K562 (cell line): Measurements from ENCODE around the gene POGLUT2. TPM values are rescaled to one million over a fixed set of nuclear protein-coding genes. Genes with fewer than 3 reads are reported as not detected.

Source experiments
- polyA plus RNA-seq, 8 experiments: library from polyadenylated mRNA; depleted of rRNA in 4 of 8; stranded (reverse) in 5 of 8; unstranded in 3 of 8; fragments of >200 nt; fragmentation: Nextera tagmentation in 2 of 8; fragmentation: Illumina TruSeq in 1 of 8; extraction: Ambion mirVana in 2 of 8; extraction: Trizol in 1 of 8; gene quantifications; 2 replicates each; pipeline versions ENCODE4 v1.2.1 to v1.2.3, GENCODE V29; 2011 to 2014; ENCODE audit warnings: inconsistent platforms in 1 of 8, missing spikeins in 1 of 8
- total RNA-seq, 7 experiments: library from RNA; depleted of rRNA in 6 of 7; stranded (reverse); fragments of >200 nt in 6 of 7; fragmentation: Illumina TruSeq in 2 of 7; extraction: Trizol in 2 of 7; gene quantifications; 2 replicates each; pipeline versions ENCODE4 v1.2.1 to v1.2.3, GENCODE V29; 2011 to 2021; ENCODE audit warnings: low replicate concordance in 1 of 7

The POGLUT2 gene
- total and polyA plus RNA-seq, 9 of the 15 experiments (the other 6 are each of a cell fraction or from before 2014, with no cell fraction given): 3.8 to 11.8 (median 10.8) TPM

Other genes starting within 250 kb of the POGLUT2 start
- 42.3 and 47.5 TPM in 2 replicates for gene TPP2, start 202.0 kb downstream of the POGLUT2 start, total RNA-seq (2014; rRNA removed)
- 83.8 and 88.3 TPM in 2 replicates for gene TPP2, start 202.0 kb downstream of the POGLUT2 start, total RNA-seq (2014; rRNA removed; fragmentation: Illumina TruSeq; extraction: Trizol)
- gene TPP2, start 202.0 kb downstream of the POGLUT2 start, total RNA-seq (2015; rRNA removed; fragmentation: Illumina TruSeq; extraction: Trizol): 72.2 and 74.3 TPM in 2 replicates
- gene TPP2, start 202.0 kb downstream of the POGLUT2 start, total RNA-seq (2021): 55.1 and 55.9 TPM in 2 replicates
- gene TPP2, start 202.0 kb downstream of the POGLUT2 start, polyA plus RNA-seq (2011; rRNA removed): 41.6 and 51.1 TPM in 2 replicates
- 67.7 and 87.7 TPM in 2 replicates for gene TPP2, start 202.0 kb downstream of the POGLUT2 start, polyA plus RNA-seq (2014; fragmentation: Illumina TruSeq; extraction: Trizol)
- 10 to 100 TPM; 18.8 to 25.8 TPM for gene TPP2, start 202.0 kb downstream of the POGLUT2 start, polyA plus RNA-seq (2014; fragmentation: Nextera tagmentation; extraction: Ambion mirVana)
- gene TPP2, start 202.0 kb downstream of the POGLUT2 start, polyA plus RNA-seq (2014; rRNA removed): 57.7 and 73.0 TPM in 2 replicates
- not detected in 2 replicates for gene METTL21C, start 103.9 kb downstream of the POGLUT2 start, total RNA-seq (2014; rRNA removed)
- not detected in 2 replicates for gene METTL21C, start 103.9 kb downstream of the POGLUT2 start, total RNA-seq (2014; rRNA removed; fragmentation: Illumina TruSeq; extraction: Trizol)
- gene METTL21C, start 103.9 kb downstream of the POGLUT2 start, total RNA-seq (2015; rRNA removed; fragmentation: Illumina TruSeq; extraction: Trizol): not detected in 2 replicates
- not detected in 2 replicates for gene METTL21C, start 103.9 kb downstream of the POGLUT2 start, total RNA-seq (2021)
- gene METTL21C, start 103.9 kb downstream of the POGLUT2 start, polyA plus RNA-seq (2011; rRNA removed): not detected in 2 replicates
- gene METTL21C, start 103.9 kb downstream of the POGLUT2 start, polyA plus RNA-seq (2014; fragmentation: Illumina TruSeq; extraction: Trizol): not detected in 2 replicates
- gene METTL21C, start 103.9 kb downstream of the POGLUT2 start, polyA plus RNA-seq (2014; fragmentation: Nextera tagmentation; extraction: Ambion mirVana): not detected
- not detected in 2 replicates for gene METTL21C, start 103.9 kb downstream of the POGLUT2 start, polyA plus RNA-seq (2014; rRNA removed)
- gene TEX30, start 25.2 kb downstream of the POGLUT2 start, total RNA-seq (2014; rRNA removed): 21.7 and 24.1 TPM in 2 replicates
- 40.9 and 42.0 TPM in 2 replicates for gene TEX30, start 25.2 kb downstream of the POGLUT2 start, total RNA-seq (2014; rRNA removed; fragmentation: Illumina TruSeq; extraction: Trizol)
- 29.6 and 37.0 TPM in 2 replicates for gene TEX30, start 25.2 kb downstream of the POGLUT2 start, total RNA-seq (2015; rRNA removed; fragmentation: Illumina TruSeq; extraction: Trizol)
- gene TEX30, start 25.2 kb downstream of the POGLUT2 start, total RNA-seq (2021): 25.8 and 26.4 TPM in 2 replicates
- gene TEX30, start 25.2 kb downstream of the POGLUT2 start, polyA plus RNA-seq (2011; rRNA removed): 26.7 and 37.3 TPM in 2 replicates
- 30.2 TPM in 2 replicates for gene TEX30, start 25.2 kb downstream of the POGLUT2 start, polyA plus RNA-seq (2014; fragmentation: Illumina TruSeq; extraction: Trizol)
- gene TEX30, start 25.2 kb downstream of the POGLUT2 start, polyA plus RNA-seq (2014; fragmentation: Nextera tagmentation; extraction: Ambion mirVana): 100 to 1,000 TPM; 109 to 143 TPM
- 39.5 and 40.6 TPM in 2 replicates for gene TEX30, start 25.2 kb downstream of the POGLUT2 start, polyA plus RNA-seq (2014; rRNA removed)
- gene BIVM, start 143 bp upstream of the POGLUT2 start, total RNA-seq (2014; rRNA removed): 11.1 and 18.2 TPM in 2 replicates
- gene BIVM, start 143 bp upstream of the POGLUT2 start, total RNA-seq (2014; rRNA removed; fragmentation: Illumina TruSeq; extraction: Trizol): 18.3 and 22.5 TPM in 2 replicates
- gene BIVM, start 143 bp upstream of the POGLUT2 start, total RNA-seq (2015; rRNA removed; fragmentation: Illumina TruSeq; extraction: Trizol): 14.2 and 16.8 TPM in 2 replicates
- 15.9 and 17.1 TPM in 2 replicates for gene BIVM, start 143 bp upstream of the POGLUT2 start, total RNA-seq (2021)
- gene BIVM, start 143 bp upstream of the POGLUT2 start, polyA plus RNA-seq (2011; rRNA removed): 16.9 and 23.1 TPM in 2 replicates
- gene BIVM, start 143 bp upstream of the POGLUT2 start, polyA plus RNA-seq (2014; fragmentation: Illumina TruSeq; extraction: Trizol): 12.7 and 14.8 TPM in 2 replicates
- gene BIVM, start 143 bp upstream of the POGLUT2 start, polyA plus RNA-seq (2014; fragmentation: Nextera tagmentation; extraction: Ambion mirVana): 1 to 10 TPM; 3.6 to 4.1 TPM
- 19.5 and 25.5 TPM in 2 replicates for gene BIVM, start 143 bp upstream of the POGLUT2 start, polyA plus RNA-seq (2014; rRNA removed)
- 29.3 and 33.9 TPM in 2 replicates for gene ERCC5, start 47.1 kb upstream of the POGLUT2 start, total RNA-seq (2014; rRNA removed)
- gene ERCC5, start 47.1 kb upstream of the POGLUT2 start, total RNA-seq (2014; rRNA removed; fragmentation: Illumina TruSeq; extraction: Trizol): 36.0 and 44.9 TPM in 2 replicates
- gene ERCC5, start 47.1 kb upstream of the POGLUT2 start, total RNA-seq (2015; rRNA removed; fragmentation: Illumina TruSeq; extraction: Trizol): 37.6 and 43.1 TPM in 2 replicates
- gene ERCC5, start 47.1 kb upstream of the POGLUT2 start, total RNA-seq (2021): 24.4 and 25.5 TPM in 2 replicates
- gene ERCC5, start 47.1 kb upstream of the POGLUT2 start, polyA plus RNA-seq (2011; rRNA removed): 16.6 and 17.6 TPM in 2 replicates
- gene ERCC5, start 47.1 kb upstream of the POGLUT2 start, polyA plus RNA-seq (2014; fragmentation: Illumina TruSeq; extraction: Trizol): 32.5 and 35.4 TPM in 2 replicates
- gene ERCC5, start 47.1 kb upstream of the POGLUT2 start, polyA plus RNA-seq (2014; fragmentation: Nextera tagmentation; extraction: Ambion mirVana): 10 to 100 TPM in 1 of 2 experiments, 1 to 10 TPM in 1; 7.4 to 10.4 TPM
- 25.9 and 37.2 TPM in 2 replicates for gene ERCC5, start 47.1 kb upstream of the POGLUT2 start, polyA plus RNA-seq (2014; rRNA removed)